Urothelium cell line (cell line): Measurements from ENCODE around the gene METTL9.

ENCODE experiments used
- DNase-seq: peaks from one replicate; pipeline ENCODE4 v3.0.0; 2011; ENCODE audit warnings: low spot score, mixed read lengths
- FAIRE-seq: peaks from 2 replicates; lab custom pipeline; 2011; peaks lifted over from hg19 to GRCh38; lab: Jason Lieb, UNC

Gene METTL9

DNA sequence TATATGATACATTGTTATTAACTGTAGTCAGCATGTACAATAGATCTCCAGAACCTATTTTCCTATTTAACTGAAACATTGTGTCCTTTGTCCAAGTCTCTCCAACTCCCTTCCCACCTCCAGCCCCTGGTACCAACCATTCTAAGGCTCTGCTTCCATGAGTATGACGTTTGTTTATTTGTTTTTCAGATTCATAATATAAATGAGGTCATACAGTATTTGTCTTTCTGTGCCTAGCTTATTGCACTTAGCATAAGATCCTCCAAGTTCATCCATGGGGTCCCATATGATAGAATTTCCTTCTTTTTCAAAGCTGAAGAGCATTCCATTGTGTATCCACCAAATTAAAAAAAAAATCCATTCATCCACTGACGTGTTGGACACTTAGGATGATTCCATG lies 103.8 kb downstream of the METTL9 start:
- DNase-seq: no peak
- FAIRE-seq: no peak

DNA sequence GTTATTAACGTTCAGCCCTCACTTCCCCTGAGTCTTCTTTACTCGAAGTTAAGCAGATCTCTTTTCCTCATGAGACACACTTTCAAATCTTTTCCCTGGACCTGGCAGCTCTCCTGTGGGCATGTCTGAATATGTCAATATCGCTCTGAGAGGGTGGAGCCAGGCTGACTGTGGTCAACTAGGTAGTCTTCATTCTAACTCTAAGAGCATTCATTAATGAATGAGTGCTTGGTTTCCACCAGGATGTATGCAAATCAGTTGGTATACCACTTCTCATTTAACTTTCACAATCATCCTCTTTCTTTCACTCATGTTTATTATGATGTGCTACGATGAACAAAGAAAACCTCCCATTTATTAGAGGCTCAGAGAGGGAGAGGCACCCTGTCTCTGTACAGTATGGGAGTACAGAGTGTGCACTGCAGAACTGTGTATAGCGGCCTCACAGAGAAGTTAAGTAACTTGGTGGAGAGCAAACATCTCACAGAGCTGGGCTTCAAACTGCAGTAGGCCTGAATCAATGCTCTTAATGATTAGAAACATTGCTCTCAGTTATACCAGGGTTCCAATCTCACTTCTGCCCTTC lies 104.3 kb downstream of the METTL9 start:
- DNase-seq (no peak), FAIRE-seq (no peak)

DNA sequence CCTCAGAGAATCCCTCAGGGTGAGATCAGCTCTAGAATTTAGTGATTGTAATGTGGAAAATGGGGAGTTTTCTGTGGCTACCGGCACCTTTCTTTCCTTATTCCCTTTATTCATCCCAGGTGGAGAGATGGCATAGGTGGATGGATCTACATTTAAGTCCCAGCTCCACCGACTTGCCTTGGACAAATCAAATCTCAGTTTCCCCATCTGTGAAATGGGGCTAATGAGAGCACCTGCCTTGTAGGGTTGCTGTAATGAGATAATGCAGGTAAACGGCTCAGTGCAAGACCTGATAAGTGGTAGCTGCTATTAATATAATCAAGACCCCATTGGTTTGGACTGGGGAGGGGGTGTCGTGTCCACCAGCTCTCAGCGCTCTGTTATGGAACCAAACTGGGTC lies 104.9 kb downstream of the METTL9 start:
- DNase-seq (no peak), FAIRE-seq (no peak)

DNA sequence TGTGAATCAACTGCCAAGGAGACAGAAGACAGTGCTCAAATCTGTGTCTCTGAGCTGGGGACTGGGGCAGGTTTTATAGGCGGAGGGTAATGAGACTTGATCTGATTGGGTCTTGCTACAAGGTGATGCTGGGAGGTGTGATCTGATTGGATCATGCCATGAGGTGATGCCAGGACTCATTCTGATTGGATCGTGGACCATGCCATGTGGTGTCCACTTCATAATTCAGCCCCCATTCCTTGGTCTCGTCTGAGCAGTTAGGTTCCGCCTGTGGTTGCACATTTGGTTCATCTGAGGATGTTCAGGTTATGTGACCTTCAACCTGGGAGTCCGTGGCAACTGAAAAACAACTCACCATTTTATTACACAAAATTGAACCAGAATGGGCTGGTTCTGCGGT lies 105.4 kb downstream of the METTL9 start:
- FAIRE-seq: no peak

More for the DNA sequence above, 105.4 kb downstream of the METTL9 start:
- no peak for DNase-seq
